Activated CD4-positive, alpha-beta memory T cell treated with anti-CD3 and anti-CD28 coated beads for 36 hours (primary cell): Measurements from ENCODE around the gene WAC. TPM values are rescaled to one million over a fixed set of nuclear protein-coding genes. Genes with fewer than 3 reads are reported as not detected.
"Not testable (repeated sequence)": the region's sequence is repeated elsewhere in the genome, so short reads cannot be mapped to it uniquely, and the experiment has no call there.

ENCODE experiments used
- CTCF ChIA-PET: fragments of 350-600 bp; sonication (Branson Sonifier 250); formaldehyde crosslinking; loops from one replicate; lab custom pipeline; 2021; ENCODE audit warnings: antibody characterized with exemption, inconsistent platforms; lab: Charles Lee
- POLR2A ChIA-PET: fragments of 350-600 bp; sonication (Branson Sonifier 250); formaldehyde crosslinking; loops from one replicate; lab custom pipeline; 2021; ENCODE audit warnings: antibody characterized with exemption; lab: Charles Lee
- DNase-seq: peaks from one replicate; pipeline ENCODE4 v3.0.0-alpha.2; 2020
- H3K27ac Mint-ChIP-seq: one replicate; pipeline ENCODE4 v1.8.0; 2021; ENCODE audit warnings: mixed read lengths
- H3K27me3 Mint-ChIP-seq: one replicate; pipeline ENCODE4 v1.8.0; 2021; ENCODE audit warnings: mixed read lengths
- H3K36me3 Mint-ChIP-seq: one replicate; pipeline ENCODE4 v1.8.0; 2021; ENCODE audit warnings: mixed read lengths
- H3K4me1 Mint-ChIP-seq: one replicate; pipeline ENCODE4 v1.8.0; 2021; ENCODE audit warnings: low read depth, mixed read lengths
- H3K4me3 Mint-ChIP-seq: one replicate; pipeline ENCODE4 v1.8.0; 2021; ENCODE audit warnings: mild to moderate bottlenecking, mixed read lengths
- H3K9me3 Mint-ChIP-seq: one replicate; pipeline ENCODE4 v1.8.0; 2021; ENCODE audit warnings: mixed read lengths
- intact Hi-C: fragments of 100-400 bp; cut with micrococcal nuclease; formaldehyde crosslinking; loops from one replicate; pipeline ENCODE4 v1.15.1; 2023
- total RNA-seq, 2 experiments: library from RNA; stranded (reverse); gene quantifications; one replicate each; pipeline ENCODE4 v1.2.3, GENCODE V29; 2021

WAC gene
- total RNA-seq, 2 experiments from 2014 or later = 92.9 to 93.1 TPM

- CTCF ChIA-PET, DNase-seq, H3K27me3 Mint-ChIP-seq, POLR2A ChIA-PET, H3K36me3 Mint-ChIP-seq, H3K27ac Mint-ChIP-seq, H3K4me3 Mint-ChIP-seq, H3K4me1 Mint-ChIP-seq, intact Hi-C loops, H3K9me3 Mint-ChIP-seq: not testable (repeated sequence)
Observed at GRCh38 chr10:28658824-28659223, 125.9 kb downstream of the WAC start.

GRCh38 chr10:28661035-28661434 lies 128.1 kb downstream of the WAC start:
- Mint-ChIP-seq H3K27me3 (peaks cover 14% of the 10 kb centered on the region), H3K27ac (no peak overlapping the region), H3K4me3 (no peak overlapping the region), H3K9me3 (no peaks in the 10 kb centered on the region), H3K36me3 (no peaks in the 10 kb centered on the region), H3K4me1 (no peaks in the 10 kb centered on the region)
- intact Hi-C loops = loop anchor here (5.0 kb wide), 1 partner anchor 641 kb away; no protein-coding TSS in a partner anchor
- no peak for DNase-seq
- POLR2A ChIA-PET = no interaction called here
- CTCF ChIA-PET = no interaction called here

- H3K27me3 Mint-ChIP-seq = peaks cover 37% of the 10 kb centered on the region
- H3K27ac Mint-ChIP-seq = no peak overlapping the region
Observed at GRCh38 chr10:28663576-28664368, 130.9 kb downstream of the WAC start.

GRCh38 chr10:28664369-28664740 lies 131.4 kb downstream of the WAC start:
- H3K36me3 Mint-ChIP-seq = peaks cover 1% of the 10 kb centered on the region
- H3K4me3 Mint-ChIP-seq = no peak overlapping the region
- H3K27me3 Mint-ChIP-seq = peaks cover 43% of the 10 kb centered on the region
- H3K9me3 Mint-ChIP-seq = no peaks in the 10 kb centered on the region
- H3K27ac Mint-ChIP-seq = no peak overlapping the region
- ChIA-PET POLR2A (no interaction called here), CTCF (interaction anchor here (0.6 to 3.6 kb wide), 31 partner anchors 9 to 832 kb away, joined by 3 to 49 read pairs (median 5); partner anchors contain the start of gene BAMBI)
- DNase-seq = no peak
- intact Hi-C loops = loop anchor here (1.0 to 5.0 kb wide), 2 partner anchors 36 to 638 kb away; no protein-coding TSS in a partner anchor
- H3K4me1 Mint-ChIP-seq = peaks cover 10% of the 10 kb centered on the region

More at GRCh38 chr10:28663576-28664368, 130.9 kb downstream of the WAC start:
- Mint-ChIP-seq H3K36me3 (peaks cover 1% of the 10 kb centered on the region), H3K9me3 (no peaks in the 10 kb centered on the region), H3K4me3 (no peak overlapping the region), H3K4me1 (peaks cover 7% of the 10 kb centered on the region)
- CTCF ChIA-PET = interaction anchor here (0.5 to 3.6 kb wide), 32 partner anchors 9 to 832 kb away, joined by 3 to 49 read pairs (median 4); partner anchors contain the start of gene BAMBI
- DNase-seq = peak; percentile 80
- POLR2A ChIA-PET = no interaction called here
- intact Hi-C loops = loop anchor here (1.0 to 5.0 kb wide), 3 partner anchors 35 to 639 kb away; no protein-coding TSS in a partner anchor

- POLR2A ChIA-PET = no interaction called here
- intact Hi-C loops = no loop called here
Observed at GRCh38 chr10:28666751-28667467, 134.0 kb downstream of the WAC start.

GRCh38 chr10:28668363-28669226 lies 135.7 kb downstream of the WAC start:
- peaks cover 1% of the 10 kb centered on the region for H3K36me3 Mint-ChIP-seq

More at GRCh38 chr10:28666751-28667467, 134.0 kb downstream of the WAC start:
- H3K4me1 Mint-ChIP-seq = peaks cover 10% of the 10 kb centered on the region
- H3K27me3 Mint-ChIP-seq = peaks cover 55% of the 10 kb centered on the region
- CTCF ChIA-PET = interaction anchor here (0.5 to 0.9 kb wide), 3 partner anchors 57 to 726 kb away, joined by 3 to 5 read pairs (median 4); no protein-coding TSS in a partner anchor
- no peak for DNase-seq
- no peak overlapping the region for H3K27ac Mint-ChIP-seq
- no peak overlapping the region for H3K4me3 Mint-ChIP-seq
- H3K9me3 Mint-ChIP-seq = no peaks in the 10 kb centered on the region
- H3K36me3 Mint-ChIP-seq = peaks cover 1% of the 10 kb centered on the region

GRCh38 chr10:28669227-28670173 lies 136.6 kb downstream of the WAC start:
- intact Hi-C loops = loop anchor here (10.0 kb wide), 1 partner anchor 925 kb away; the partner anchor contains the start of gene MKX
- POLR2A ChIA-PET = no interaction called here
- H3K9me3 Mint-ChIP-seq = no peaks in the 10 kb centered on the region
- H3K27ac Mint-ChIP-seq = no peak overlapping the region
- H3K36me3 Mint-ChIP-seq = peaks cover 1% of the 10 kb centered on the region
- no peak for DNase-seq
- CTCF ChIA-PET = interaction anchor here (0.6 kb wide), 1 partner anchor 577 kb away, joined by 3 read pairs; no protein-coding TSS in a partner anchor
- peak overlapping the region; percentile 69 for H3K4me3 Mint-ChIP-seq
- peaks cover 52% of the 10 kb centered on the region for H3K27me3 Mint-ChIP-seq
- peaks cover 10% of the 10 kb centered on the region for H3K4me1 Mint-ChIP-seq

More at GRCh38 chr10:28668363-28669226, 135.7 kb downstream of the WAC start:
- H3K4me3 Mint-ChIP-seq = peak overlapping the region; percentile 69
- peaks cover 10% of the 10 kb centered on the region for H3K4me1 Mint-ChIP-seq
- ChIA-PET CTCF (interaction anchor here (0.9 kb wide), 1 partner anchor 9 kb away, joined by 3 read pairs; the partner anchor contains the start of gene BAMBI), POLR2A (no interaction called here)
- no peak overlapping the region for H3K27ac Mint-ChIP-seq
- intact Hi-C loops = loop anchor here (1.0 kb wide), 1 partner anchor 9 kb away; the partner anchor contains the start of gene BAMBI
- peak; percentile 75 for DNase-seq
- peaks cover 55% of the 10 kb centered on the region for H3K27me3 Mint-ChIP-seq
- no peaks in the 10 kb centered on the region for H3K9me3 Mint-ChIP-seq

Other genes starting within 250 kb of the WAC start
- gene MPP7, start 230.1 kb upstream of the WAC start, total RNA-seq = 10 to 100 TPM; 11.6 to 12.8 TPM
- gene BAMBI, start 144.4 kb downstream of the WAC start, total RNA-seq = under 1 TPM; 0.31 to 0.33 TPM